Natural killer cell (primary cell): ENCODE results near the gene KIF15. TPM values are rescaled to one million over a fixed set of nuclear protein-coding genes. Genes with fewer than 3 reads are reported as not detected.

Experiments
- ATAC-seq, 3 donors: fragments of 150-1000 bp in 2 of 3; fragments of 200-7000 bp in 1 of 3; cut with Tn5 transposase; 1 replicate in 1 of 3; 2 replicates in 2 of 3; pipeline ENCODE4 v1.10.0; 2021; ENCODE audit warnings: mild to moderate bottlenecking in 2 of 3, moderate library complexity in 2 of 3
- DNase-seq, 2 donors: peaks; one replicate each; pipeline versions ENCODE4 v3.0.0 to v3.0.0-alpha.2; 2013 to 2021; ENCODE audit warnings: mixed read lengths in 1 of 2
- H3K27ac ChIP-seq: one replicate; pipeline ENCODE4 v1.5.1; 2013; ENCODE audit warnings: mild to moderate bottlenecking, low read length
- H3K27me3 ChIP-seq: one replicate; pipeline ENCODE4 v1.6.1; 2013; ENCODE audit warnings: low read length; ENCODE audit not compliant: control insufficient read depth, insufficient read depth
- H3K36me3 ChIP-seq: one replicate; pipeline ENCODE4 v1.6.1; 2013; ENCODE audit warnings: low read length; ENCODE audit not compliant: control insufficient read depth, insufficient read depth
- H3K4me1 ChIP-seq: one replicate; pipeline ENCODE4 v1.6.1; 2013; ENCODE audit warnings: low read length; ENCODE audit not compliant: control insufficient read depth, insufficient read depth
- H3K4me3 ChIP-seq: one replicate; pipeline ENCODE4 v1.5.1; 2013; ENCODE audit warnings: low read length
- H3K9me3 ChIP-seq: one replicate; pipeline ENCODE4 v1.6.1; 2013; ENCODE audit warnings: low read length; ENCODE audit not compliant: control insufficient read depth, insufficient read depth
- H3K27ac Mint-ChIP-seq, 2 donors: one replicate each; pipeline ENCODE4 v1.8.0; 2022; ENCODE audit warnings: mild to moderate bottlenecking in 2 of 2, mixed read lengths in 2 of 2, moderate library complexity in 1 of 2
- H3K27me3 Mint-ChIP-seq, 2 donors: one replicate each; pipeline ENCODE4 v1.8.0; 2022; ENCODE audit warnings: low read depth in 2 of 2, mixed read lengths in 2 of 2
- H3K36me3 Mint-ChIP-seq: one replicate; pipeline ENCODE4 v1.8.0; 2022; ENCODE audit warnings: mixed read lengths
- H3K4me1 Mint-ChIP-seq, 2 donors: one replicate each; pipeline ENCODE4 v1.8.0; 2022; ENCODE audit warnings: mixed read lengths in 2 of 2
- H3K4me3 Mint-ChIP-seq: one replicate; pipeline ENCODE4 v1.8.0; 2022; ENCODE audit warnings: mild to moderate bottlenecking, moderate library complexity, mixed read lengths
- H3K9me3 Mint-ChIP-seq, 2 donors: one replicate each; pipeline ENCODE4 v1.8.0; 2022; ENCODE audit warnings: mixed read lengths in 2 of 2
- CTCF ChIP-seq: fragments of 200-600 bp; IDR thresholded peaks from one replicate; pipeline ENCODE4 v1.8.0; 2022; ENCODE audit warnings: antibody characterized with exemption
- whole genome bisulfite sequencing: methylation state at CpG from one replicate; pipeline ENCODE4 v1.1.7; 2013; ENCODE audit warnings: missing lambda C conversion rate; ENCODE audit not compliant: insufficient coverage; 5-methylcytosine and 5-hydroxymethylcytosine counted together
- intact Hi-C: fragments of 100-400 bp; cut with micrococcal nuclease; formaldehyde crosslinking; loops from one replicate; pipeline ENCODE4 v1.14.2; 2022
- total RNA-seq, 4 donors: library from RNA; stranded (reverse); fragments of 120-200 nt in 1 of 4; gene quantifications; one replicate each; pipeline versions ENCODE4 v1.2.3 to v1.2.4, GENCODE V29; 2013 to 2022

Gene KIF15
- total RNA-seq, 3 donors from 2014 or later (not counting 1 experiment from before 2014, with no cell fraction given): 0.80 to 1.6 (median 0.99) TPM

DNA sequence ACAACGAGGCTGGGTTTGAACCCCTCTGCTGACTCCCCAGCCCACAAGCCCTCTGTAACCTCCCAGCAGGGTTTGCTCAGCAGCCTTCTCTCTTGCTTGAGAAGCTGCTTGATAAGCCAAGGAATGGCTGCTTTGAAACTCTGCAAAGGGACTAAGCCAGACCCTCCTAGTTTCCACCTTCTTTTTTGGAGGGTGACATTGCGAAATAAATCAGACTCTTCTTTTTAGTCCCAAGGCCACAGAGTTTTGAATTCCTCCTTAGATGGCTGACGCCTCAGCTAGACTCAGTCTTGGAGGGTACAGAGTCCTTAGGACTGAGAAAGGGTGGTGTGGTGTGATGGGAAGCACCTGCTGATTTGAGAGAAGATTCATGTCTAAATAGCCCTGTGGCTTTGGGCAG, 114.0 kb downstream of the KIF15 start:
- Histone ChIP-seq H3K36me3 (no peaks in the 10 kb centered on the region), H3K27me3 (no peaks in the 10 kb centered on the region), H3K4me3 (no peak overlapping the region), H3K9me3 (no peaks in the 10 kb centered on the region), H3K4me1 (no peaks in the 10 kb centered on the region), H3K27ac (no peak overlapping the region)
- Mint-ChIP-seq H3K27ac (no peak overlapping the region), H3K4me1 (no peaks in the 10 kb centered on the region), H3K27me3 (peaks cover 0 to 2% of the 10 kb centered on the region in 2 donors), H3K36me3 (no peaks in the 10 kb centered on the region), H3K9me3 (no peaks in the 10 kb centered on the region), H3K4me3 (no peak overlapping the region)
- intact Hi-C loops: no loop called here
- WGBS: 92% methylated on average over 3 of the region's 3 CpGs
- ATAC-seq (no peak), DNase-seq (no peak)
- no peak for TF ChIP-seq CTCF

DNA sequence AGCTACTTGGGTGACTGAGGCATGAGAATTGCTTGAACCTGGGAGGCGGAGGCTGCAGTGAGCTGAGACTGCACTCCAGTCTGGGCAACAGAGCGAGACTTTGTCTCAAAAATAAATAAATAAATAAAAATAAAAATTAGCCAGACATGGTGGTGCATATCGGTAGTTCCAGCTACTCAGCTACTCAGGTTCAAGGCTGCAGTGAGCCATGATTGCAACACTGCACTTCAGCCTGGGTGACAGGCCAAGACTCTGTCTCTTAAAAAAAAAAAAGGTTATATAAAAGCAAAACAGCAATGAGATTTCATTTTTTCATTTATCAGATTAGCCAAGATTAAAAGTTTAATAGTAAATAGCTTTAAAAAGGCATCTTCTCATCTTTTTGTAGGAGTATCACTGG, 115.7 kb downstream of the KIF15 start:
- no peaks in the 10 kb centered on the region for H3K36me3 Mint-ChIP-seq
- ATAC-seq: no peak
- peaks cover 0 to 3% of the 10 kb centered on the region in 2 donors for H3K27me3 Mint-ChIP-seq
- H3K27me3 ChIP-seq: no peaks in the 10 kb centered on the region
- TF ChIP-seq CTCF: no peak
- no peaks in the 10 kb centered on the region for H3K4me1 Mint-ChIP-seq
- H3K4me3 ChIP-seq: no peak overlapping the region
- H3K27ac Mint-ChIP-seq: no peak overlapping the region
- H3K36me3 ChIP-seq: no peaks in the 10 kb centered on the region
- H3K4me1 ChIP-seq: no peaks in the 10 kb centered on the region
- H3K27ac ChIP-seq: no peak overlapping the region
- H3K4me3 Mint-ChIP-seq: no peak overlapping the region
- DNase-seq: no peak
- H3K9me3 Mint-ChIP-seq: no peaks in the 10 kb centered on the region
- 100% methylated on average over 2 of the region's 3 CpGs for WGBS
- intact Hi-C loops: no loop called here
- no peaks in the 10 kb centered on the region for H3K9me3 ChIP-seq

GRCh38 chr3:44880284-44880683, 118.7 kb downstream of the KIF15 start:
- intact Hi-C loops: no loop called here
- DNase-seq: no peak
- peaks cover 0 to 7% of the 10 kb centered on the region in 2 donors for H3K27me3 Mint-ChIP-seq
- Histone ChIP-seq H3K36me3 (no peaks in the 10 kb centered on the region), H3K27me3 (no peaks in the 10 kb centered on the region), H3K27ac (no peak overlapping the region), H3K4me3 (no peak overlapping the region), H3K9me3 (no peaks in the 10 kb centered on the region), H3K4me1 (no peaks in the 10 kb centered on the region)
- 90% methylated on average over 2 of the region's 2 CpGs for WGBS
- no peaks in the 10 kb centered on the region for H3K4me1 Mint-ChIP-seq
- TF ChIP-seq CTCF: no peak
- no peak overlapping the region for H3K4me3 Mint-ChIP-seq
- ATAC-seq: no peak
- H3K36me3 Mint-ChIP-seq: no peaks in the 10 kb centered on the region
- H3K27ac Mint-ChIP-seq: no peak overlapping the region
- no peaks in the 10 kb centered on the region for H3K9me3 Mint-ChIP-seq

DNA sequence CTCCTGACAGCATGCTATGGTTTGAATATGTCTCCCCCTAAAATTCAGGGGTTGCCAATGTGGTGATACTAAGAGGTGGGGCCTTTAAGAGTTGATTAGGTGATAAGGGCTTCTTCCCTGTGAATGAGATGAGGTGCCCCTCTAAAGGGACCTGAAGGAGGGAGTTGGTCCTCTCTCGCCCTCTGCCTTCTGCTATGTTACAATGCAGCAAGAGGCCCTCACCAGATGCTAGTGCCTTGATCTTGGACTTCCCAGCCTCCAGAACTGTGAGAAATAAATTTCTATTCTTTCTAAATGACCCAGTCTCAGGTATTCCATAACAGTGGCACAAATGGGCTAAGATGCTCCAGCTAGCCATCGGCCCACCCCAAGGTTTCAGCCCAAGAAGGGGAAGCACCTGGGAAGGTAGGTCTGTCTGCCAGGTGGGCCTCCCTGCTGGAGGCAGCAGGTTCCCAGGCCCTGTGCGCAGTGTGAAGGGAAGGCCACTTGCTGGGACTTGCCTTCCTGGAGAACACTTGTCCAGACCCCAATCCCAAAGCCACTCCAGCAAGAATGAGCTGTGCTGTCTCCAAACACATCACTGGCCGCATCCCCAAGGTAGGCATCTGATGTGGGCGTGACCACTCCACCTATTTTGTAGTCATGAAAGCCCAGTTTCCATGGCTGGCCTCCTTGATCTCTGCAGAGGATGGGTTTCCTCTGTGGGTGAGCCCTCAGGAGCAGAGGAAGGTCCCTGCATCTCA, 121.8 kb downstream of the KIF15 start:
- H3K4me3 ChIP-seq: no peak overlapping the region
- no peak overlapping the region for H3K4me3 Mint-ChIP-seq
- no peaks in the 10 kb centered on the region for H3K4me1 Mint-ChIP-seq
- no peak overlapping the region for H3K27ac Mint-ChIP-seq
- H3K36me3 ChIP-seq: no peaks in the 10 kb centered on the region
- H3K9me3 ChIP-seq: no peaks in the 10 kb centered on the region
- no peak for TF ChIP-seq CTCF
- peaks cover 12 to 18% of the 10 kb centered on the region in 2 donors for H3K27me3 Mint-ChIP-seq
- H3K4me1 ChIP-seq: no peaks in the 10 kb centered on the region
- H3K36me3 Mint-ChIP-seq: no peaks in the 10 kb centered on the region
- ATAC-seq (no peak), DNase-seq (no peak)
- intact Hi-C loops: no loop called here
- peaks cover 4% of the 10 kb centered on the region for H3K27me3 ChIP-seq
- WGBS: 89% methylated on average over 5 of the region's 5 CpGs
- no peaks in the 10 kb centered on the region for H3K9me3 Mint-ChIP-seq
- H3K27ac ChIP-seq: no peak overlapping the region
